Fibroblast of the conjunctiva (primary cell): ENCODE data around the gene A1CF.
"Not testable (repeated sequence)": the region's sequence is repeated elsewhere in the genome, so short reads cannot be mapped to it uniquely, and the experiment has no call there.

ENCODE experiments used
- DNase-seq: peaks from one replicate; pipeline ENCODE4 v3.0.0-alpha.2; 2010; ENCODE audit warnings: low read depth

The A1CF gene, protein sequence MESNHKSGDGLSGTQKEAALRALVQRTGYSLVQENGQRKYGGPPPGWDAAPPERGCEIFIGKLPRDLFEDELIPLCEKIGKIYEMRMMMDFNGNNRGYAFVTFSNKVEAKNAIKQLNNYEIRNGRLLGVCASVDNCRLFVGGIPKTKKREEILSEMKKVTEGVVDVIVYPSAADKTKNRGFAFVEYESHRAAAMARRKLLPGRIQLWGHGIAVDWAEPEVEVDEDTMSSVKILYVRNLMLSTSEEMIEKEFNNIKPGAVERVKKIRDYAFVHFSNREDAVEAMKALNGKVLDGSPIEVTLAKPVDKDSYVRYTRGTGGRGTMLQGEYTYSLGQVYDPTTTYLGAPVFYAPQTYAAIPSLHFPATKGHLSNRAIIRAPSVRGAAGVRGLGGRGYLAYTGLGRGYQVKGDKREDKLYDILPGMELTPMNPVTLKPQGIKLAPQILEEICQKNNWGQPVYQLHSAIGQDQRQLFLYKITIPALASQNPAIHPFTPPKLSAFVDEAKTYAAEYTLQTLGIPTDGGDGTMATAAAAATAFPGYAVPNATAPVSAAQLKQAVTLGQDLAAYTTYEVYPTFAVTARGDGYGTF

GRCh38 chr10:50885097-50885859 is at the start of gene A1CF:
Gene A1CF, minus strand, starts transcription at chr10:50885627. Its CDS starts 25,687 bp downstream, at chr10:50859940.
- no peak for DNase-seq

GRCh38 chr10:50931948-50932431 is 46.6 kb upstream of the A1CF start:
- no peak for DNase-seq

DNA sequence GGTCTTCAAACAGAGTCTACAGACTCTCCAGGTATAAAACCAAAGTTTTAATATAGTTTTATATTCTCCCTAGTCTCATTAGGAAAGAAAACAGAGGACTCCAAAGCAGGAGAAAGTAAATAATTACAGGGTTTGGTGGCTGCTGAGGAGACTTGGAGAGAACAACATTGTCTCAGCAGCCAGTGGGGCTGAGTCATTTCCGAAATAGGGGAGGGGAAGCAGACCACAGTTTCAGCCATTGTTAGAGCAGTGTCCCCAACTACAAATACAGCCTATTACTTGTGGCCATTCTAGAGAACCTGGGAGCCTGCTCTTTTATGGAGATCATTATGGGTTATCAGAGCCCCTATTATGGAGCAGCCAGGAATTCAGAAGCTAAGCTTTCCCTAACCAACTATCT is 44.2 kb upstream of the A1CF start:
- DNase-seq: no peak

DNA sequence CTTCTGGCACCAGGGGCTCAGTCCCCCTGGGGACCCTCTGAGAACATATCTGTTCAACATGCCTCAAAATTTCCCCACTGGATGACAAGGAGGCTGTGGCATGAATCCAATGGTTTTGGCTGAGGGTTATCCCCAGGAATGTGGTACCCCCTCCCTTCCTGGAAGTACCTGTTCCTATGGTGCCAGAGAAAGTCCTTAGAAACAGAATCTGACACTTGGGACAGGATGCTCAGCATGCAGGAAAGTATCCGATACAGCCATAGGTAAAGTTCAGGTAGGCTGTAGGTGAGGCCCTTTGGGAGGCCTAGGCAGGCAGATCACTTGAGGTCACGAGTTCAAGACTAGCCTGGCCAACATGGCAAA is 42.7 kb upstream of the A1CF start:
- DNase-seq: no peak

GRCh38 chr10:50927522-50928189 is 42.2 kb upstream of the A1CF start:
- no peak for DNase-seq

DNA sequence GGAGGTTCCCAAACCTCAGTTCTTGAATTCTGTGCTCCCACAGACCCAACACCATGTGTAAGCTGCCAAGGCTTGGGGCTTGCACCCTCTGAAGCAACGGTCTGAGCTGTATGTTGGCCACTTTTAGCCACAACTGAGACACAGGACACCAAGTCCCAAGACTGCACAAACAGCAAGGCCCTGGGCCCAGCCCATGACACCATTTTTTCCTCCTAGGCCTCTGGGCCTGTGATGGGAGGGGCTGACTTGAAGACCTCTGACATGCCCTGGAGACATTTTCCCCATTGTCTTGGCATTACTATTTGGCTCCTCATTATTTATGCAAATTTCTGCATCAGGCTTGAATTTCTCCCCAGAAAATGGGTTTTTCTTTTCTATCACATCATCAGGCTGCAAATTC is 38.0 kb upstream of the A1CF start:
- DNase-seq: not testable (repeated sequence)

DNA sequence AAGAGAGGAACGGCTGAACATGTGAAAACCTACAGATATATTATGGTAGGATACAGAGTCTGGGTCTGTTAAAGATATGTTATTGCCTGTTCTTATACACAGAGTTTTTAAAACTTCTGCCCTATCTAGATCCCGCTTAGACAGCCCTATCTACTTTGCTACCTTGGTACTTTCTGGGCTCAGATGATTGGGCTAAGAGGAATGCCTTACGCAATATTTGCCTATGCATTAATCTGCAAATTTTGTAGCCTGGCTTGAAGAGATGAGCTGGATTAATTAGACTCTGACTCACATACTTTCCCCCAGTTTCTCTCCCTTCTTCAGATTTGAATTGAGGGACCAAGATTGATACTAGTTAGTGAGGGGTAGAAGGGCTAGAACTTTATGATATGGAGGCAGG is 33.6 kb upstream of the A1CF start:
- DNase-seq: no peak

- DNase-seq: no peak
Measured at GRCh38 chr10:50918529-50918928, 33.1 kb upstream of the A1CF start.

GRCh38 chr10:50917486-50917885 is 32.1 kb upstream of the A1CF start:
- DNase-seq: peak; percentile 5

DNA sequence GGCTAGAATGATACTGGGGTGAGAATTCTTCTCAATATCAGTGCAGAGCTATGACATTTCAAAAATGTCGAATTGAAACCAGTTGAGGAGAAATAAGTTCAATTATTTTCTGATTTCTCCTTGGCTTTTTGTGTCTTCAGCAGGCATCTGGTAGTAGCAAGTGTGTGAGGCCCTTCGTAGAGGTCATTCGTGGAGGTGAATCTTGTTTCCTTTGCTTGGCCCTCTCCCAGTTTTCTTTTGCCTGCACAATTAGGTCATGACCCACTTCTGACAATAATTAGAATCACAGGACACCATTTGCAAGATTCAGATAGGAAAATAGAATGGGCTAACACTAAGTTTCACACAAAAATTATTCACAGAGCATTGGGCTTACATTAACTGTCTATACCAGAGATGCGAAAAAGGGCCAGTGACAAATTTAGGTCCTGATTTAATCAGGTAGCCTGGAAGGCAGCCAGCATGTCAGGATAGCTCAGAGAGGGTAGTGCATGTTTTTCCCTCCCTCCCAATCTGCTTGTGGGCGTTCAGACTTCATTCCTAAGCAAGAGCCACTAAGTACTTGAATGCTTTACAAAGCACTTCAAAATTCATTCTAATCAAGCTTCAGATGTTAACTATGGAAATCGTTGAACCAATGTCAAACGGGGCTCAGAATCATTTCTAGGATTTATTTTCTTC is 24.0 kb upstream of the A1CF start:
- no peak for DNase-seq

DNA sequence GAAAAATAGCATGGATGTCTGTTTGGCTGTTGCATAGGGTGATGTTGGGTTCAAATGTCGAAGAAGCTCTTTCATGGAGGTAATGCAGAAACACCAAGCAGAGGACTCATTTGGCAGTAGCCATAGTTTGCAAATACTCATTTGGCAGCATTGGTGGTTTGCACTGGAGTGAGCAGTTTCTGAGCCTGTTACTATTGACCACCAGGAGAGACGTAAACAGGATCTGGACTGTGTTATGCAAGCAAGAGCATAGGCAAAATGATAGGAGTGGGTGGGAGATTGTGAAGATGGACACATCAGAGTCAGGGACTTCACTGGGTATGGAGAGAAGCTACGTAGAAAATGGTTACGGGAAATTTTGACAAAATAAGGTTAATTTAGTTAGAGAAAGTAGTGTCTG is 22.9 kb upstream of the A1CF start:
- DNase-seq: no peak

GRCh38 chr10:50905797-50906196 is 20.4 kb upstream of the A1CF start:
- DNase-seq: not testable (repeated sequence)

DNA sequence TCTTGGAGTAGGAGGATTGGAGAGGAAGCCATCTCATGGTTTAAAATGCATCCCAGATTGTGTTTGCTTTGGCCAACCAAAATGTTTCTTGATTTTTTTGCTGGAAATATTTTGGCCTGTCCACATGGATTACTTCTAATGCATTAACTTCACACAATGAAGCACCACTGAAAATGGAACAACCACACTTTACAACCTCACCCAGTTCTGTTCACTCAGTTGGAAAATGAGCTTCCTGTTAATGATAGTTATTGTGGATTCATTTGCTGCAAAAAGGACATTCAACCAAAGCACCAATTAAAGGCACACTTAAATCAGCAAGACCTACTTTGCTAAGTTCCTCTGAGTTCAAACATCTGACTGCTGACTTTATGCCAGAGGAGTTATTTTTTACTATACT is 11.3 kb upstream of the A1CF start:
- DNase-seq: no peak

- DNase-seq: no peak
Measured at GRCh38 chr10:50894312-50894711, 8.9 kb upstream of the A1CF start.

DNA sequence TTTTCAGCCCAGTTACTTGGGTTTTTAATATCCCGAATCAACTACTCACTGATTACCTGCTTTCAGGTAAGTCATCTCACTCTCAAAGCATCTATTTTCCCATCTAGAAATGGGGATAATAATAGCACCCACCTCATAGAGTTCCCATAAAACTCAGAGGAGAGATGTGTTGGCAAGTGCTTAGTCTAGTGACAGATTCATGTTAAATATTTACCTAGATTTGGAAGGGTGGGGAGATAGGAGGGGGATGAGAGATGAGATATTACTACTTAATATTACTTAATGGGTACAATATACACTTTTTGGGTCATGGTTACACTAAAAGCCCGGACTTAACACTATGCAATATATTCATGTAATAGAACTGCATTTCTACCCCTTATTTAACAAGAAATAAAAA is 7.0 kb upstream of the A1CF start:
- DNase-seq: no peak

DNA sequence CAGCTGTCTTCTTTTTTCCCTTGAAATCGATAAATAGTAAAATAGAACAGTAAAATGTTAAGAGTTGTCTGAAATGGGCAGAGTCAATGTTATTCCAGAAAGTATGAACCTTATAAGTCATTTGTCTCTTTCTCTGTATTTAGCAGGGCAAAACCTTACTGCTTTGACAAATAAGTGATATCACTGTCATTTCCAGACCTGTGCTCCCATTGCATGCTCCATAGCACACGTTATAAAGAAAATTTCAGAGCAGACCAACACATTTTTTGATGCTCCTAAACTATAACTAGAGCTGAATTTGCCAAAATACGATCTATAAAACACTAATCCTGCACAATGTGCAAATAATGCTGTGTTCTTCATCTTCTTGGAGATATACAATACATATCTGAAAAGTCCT is 1.1 kb downstream of the A1CF start:
- no peak for DNase-seq

GRCh38 chr10:50883629-50884028 is 1.8 kb downstream of the A1CF start:
- DNase-seq: no peak

DNA sequence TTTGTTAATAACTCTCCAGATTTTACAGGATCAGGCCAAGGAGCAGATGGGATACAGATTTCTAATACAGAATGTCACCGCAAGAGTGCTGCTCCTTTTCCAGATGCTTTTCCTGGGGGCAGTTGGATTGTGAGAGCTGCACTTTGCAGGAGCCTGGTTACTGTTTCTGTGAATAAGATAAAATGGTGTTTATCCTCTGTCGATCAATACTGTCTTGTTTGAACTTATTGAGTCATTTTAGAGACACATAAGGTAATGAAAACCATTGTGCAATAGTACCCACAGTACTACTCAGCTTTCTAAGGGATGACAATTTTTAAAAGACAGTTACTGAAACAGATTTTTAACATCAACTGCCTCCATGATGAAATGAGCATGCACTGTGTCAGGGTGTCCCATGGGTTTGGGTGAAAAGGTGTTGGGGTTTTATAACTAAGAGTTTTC is 2.9 kb downstream of the A1CF start:
- DNase-seq: no peak

- DNase-seq: not testable (repeated sequence)
Measured at GRCh38 chr10:50881046-50881445, 4.4 kb downstream of the A1CF start.

DNA sequence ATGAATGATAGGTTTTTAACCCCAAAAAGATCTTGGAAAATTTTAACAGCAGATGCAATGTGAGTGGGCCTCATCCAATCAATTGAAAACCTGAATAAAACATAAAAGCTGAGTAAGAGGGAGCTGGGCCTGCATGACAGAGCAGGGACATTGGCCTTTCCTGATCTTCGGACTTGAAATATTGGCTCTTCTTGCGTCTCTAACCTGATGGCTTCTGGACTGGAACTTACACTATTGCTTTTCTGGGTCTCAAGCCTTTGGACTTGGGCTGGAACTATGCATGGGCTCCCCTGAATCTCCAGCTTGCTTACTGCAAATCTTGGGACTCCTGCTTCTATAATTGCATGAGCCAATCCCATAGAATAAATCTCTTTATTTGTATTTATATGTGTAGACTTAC is 9.0 kb downstream of the A1CF start:
- no peak for DNase-seq

DNA sequence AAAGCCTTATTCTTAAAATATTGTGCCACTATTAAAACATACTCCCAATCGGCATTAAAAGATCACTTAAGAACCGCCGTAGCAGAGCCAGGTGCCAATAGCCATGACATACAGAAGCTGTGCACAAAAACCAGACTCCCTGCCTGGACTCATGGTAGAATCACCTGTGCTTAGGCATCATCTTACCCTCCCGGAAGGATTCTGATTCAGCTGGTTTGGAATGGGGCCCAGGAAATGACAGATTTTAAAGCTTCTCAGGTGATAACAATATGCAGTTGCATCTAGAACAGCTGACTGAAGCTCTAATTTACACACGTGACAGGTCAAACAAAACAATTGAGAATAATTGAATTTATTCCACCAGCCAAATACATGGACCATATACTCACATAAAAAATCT is 10.7 kb downstream of the A1CF start:
- DNase-seq: no peak

DNA sequence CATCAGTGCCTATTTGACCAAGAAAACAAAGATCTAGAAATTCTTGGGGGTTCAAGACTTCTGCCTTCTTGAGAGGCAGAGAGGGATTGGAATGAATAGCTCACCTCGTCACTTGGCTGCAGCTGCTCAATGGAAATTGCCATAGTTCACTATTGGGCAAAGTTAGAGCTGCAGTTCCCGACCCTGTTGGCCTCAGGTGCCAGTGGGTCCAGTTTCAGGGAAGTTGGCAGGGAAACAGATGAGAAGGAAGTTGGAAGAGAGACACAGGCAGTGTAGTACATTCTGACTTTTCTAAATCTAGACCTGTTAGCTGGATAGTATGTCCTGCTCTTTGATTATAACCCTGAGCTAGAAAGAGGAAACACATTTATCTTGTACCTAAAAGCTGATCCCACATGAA is 19.1 kb downstream of the A1CF start:
- no peak for DNase-seq
